ENCODE results near the gene ARL16. TPM values are rescaled to one million over a fixed set of nuclear protein-coding genes. Genes with fewer than 3 reads are reported as not detected.

Gene ARL16
- total and polyA plus RNA-seq, 2 of the 4 experiments (the other 2 are of a cell fraction) = 51.1 to 77.9 TPM

DNA sequence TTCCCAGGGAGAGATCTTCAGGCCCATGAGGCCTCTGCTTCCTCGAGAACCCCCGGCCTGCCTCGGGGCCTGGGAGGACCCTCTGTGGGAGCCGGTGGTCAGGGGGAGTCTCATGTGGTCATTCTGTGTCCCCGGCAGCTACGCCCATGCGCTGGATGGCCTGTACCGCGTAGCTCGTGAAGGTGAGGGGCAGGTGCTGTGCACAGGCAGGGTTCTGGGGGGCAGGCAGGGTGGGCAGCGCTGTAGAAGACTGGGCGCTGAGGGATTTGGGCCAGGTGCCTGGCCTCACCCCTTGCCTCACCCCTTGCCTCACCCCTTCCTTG, 33.0 kb upstream of the ARL16 start:
- Histone ChIP-seq H3K23ac (ENCODE audit: low read depth, low read length) (no peak overlapping the region), H3K4me2 (ENCODE audit: low read depth, low read length) (no peak overlapping the region), H3K79me1 (ENCODE audit: low read depth in 1 of 2, low read length in 2 of 2) (peaks cover 14 to 21% of the 10 kb centered on the region in 2 experiments), H3K9ac (ENCODE audit: low read depth, low read length) (no peak overlapping the region), H3K14ac (replicated peaks; ENCODE audit: low read depth, low read length) (no peak overlapping the region), H3K4me3 (ENCODE audit: insufficient read depth, low read depth, low read length) (no peak overlapping the region), H3K4ac (ENCODE audit: low read depth, low read length) (no peak overlapping the region), H4K91ac (ENCODE audit: insufficient read depth, low read depth, low read length) (no peak overlapping the region), H2BK20ac (ENCODE audit: low read depth, low read length) (no peak overlapping the region), H3K4me1 (ENCODE audit: control insufficient read depth, insufficient read depth, low read length) (peaks cover 7% of the 10 kb centered on the region), H4K8ac (ENCODE audit: low read depth in 2 of 2, low read length in 2 of 2) (no peak overlapping the region), H2BK15ac (ENCODE audit: low read depth, low read length) (no peak overlapping the region), H3K56ac (ENCODE audit: extremely low read depth, insufficient read depth, low read length) (no peak overlapping the region), H4K20me1 (ENCODE audit: insufficient read depth, low read length) (no peaks in the 10 kb centered on the region; the same call in 1 of the 2 replicates), H3K27ac (ENCODE audit: insufficient read depth, low read length) (no peak overlapping the region), H3K9me3 (ENCODE audit: control insufficient read depth, insufficient read depth, low read length) (no peaks in the 10 kb centered on the region), H2BK120ac (ENCODE audit: low read depth, low read length) (no peak overlapping the region), H3K18ac (ENCODE audit: low read depth, low read length) (no peak overlapping the region), H2AK5ac (ENCODE audit: low read depth, low read length) (no peak overlapping the region), H3K27me3 (ENCODE audit: control insufficient read depth, insufficient read depth, low read length) (no peaks in the 10 kb centered on the region), H3K36me3 (ENCODE audit: control insufficient read depth, insufficient read depth, low read length) (peaks cover 2% of the 10 kb centered on the region; the same call in 1 of the 2 replicates), H2AK9ac (replicated peaks; ENCODE audit: low read depth, low read length, poor library complexity) (no peak overlapping the region), H2AFZ (replicated peaks; ENCODE audit: low read length, poor library complexity) (no peak overlapping the region), H3K9me1 (ENCODE audit: insufficient read depth, low read length) (no peaks in the 10 kb centered on the region), H2BK5ac (ENCODE audit: low read depth, low read length, poor library complexity, severe bottlenecking) (no peak overlapping the region), H4K5ac (ENCODE audit: low read depth, low read length) (no peak overlapping the region)
- ChIA-PET POLR2A (ENCODE audit: unreplicated experiment) (interaction anchor here (0.6 to 1.0 kb wide), 2 partner anchors 14 to 151 kb away, joined by 4 to 12 read pairs; no protein-coding TSS in a partner anchor), CTCF (no interaction called here)
- ATAC-seq (ENCODE audit: low read depth) (no peak), DNase-seq (no peak)
- in situ Hi-C loops (cut with MboI; ENCODE audit: low sequenced_read_pairs) = no loop called here
- dilution Hi-C loops (cut with HindIII; ENCODE audit: low sequenced_read_pairs, unreplicated experiment) = no loop called here
- TF ChIP-seq MAFK (IDR thresholded peaks at IDR 0.05; ENCODE audit: low read depth, low read length) (no peak), ELK1 (IDR thresholded peaks at IDR 0.05; ENCODE audit: borderline replicate concordance, low read depth, low read length) (no peak), CTCF (conservative IDR thresholded peaks at IDR 0.05; ENCODE audit: low read depth, low read length) (no peak), NFE2L2 (IDR thresholded peaks at IDR 0.05; ENCODE audit: low read depth, low read length) (no peak), FOS (IDR thresholded peaks at IDR 0.05; ENCODE audit: low read depth, low read length) (no peak), CEBPB (IDR thresholded peaks at IDR 0.05; ENCODE audit: low read depth, low read length) (no peak), MXI1 (IDR thresholded peaks at IDR 0.05; ENCODE audit: borderline replicate concordance, low read depth, low read length) (no peak), POLR2A (IDR thresholded peaks at IDR 0.05; ENCODE audit: low read depth, low read length) (no peak), MAZ (IDR thresholded peaks at IDR 0.05; ENCODE audit: borderline replicate concordance, low read depth, low read length) (no peak), RFX5 (IDR thresholded peaks at IDR 0.05; ENCODE audit: low read depth, low read length) (no peak), RAD21 (IDR thresholded peaks at IDR 0.05; ENCODE audit: low read length) (no peak), SMC3 (IDR thresholded peaks at IDR 0.05; ENCODE audit: low read depth, low read length) (no peak), BHLHE40 (IDR thresholded peaks at IDR 0.05; ENCODE audit: low read depth, low read length) (no peak), RCOR1 (IDR thresholded peaks at IDR 0.05; ENCODE audit: insufficient replicate concordance, low read length) (no peak), CHD1 (IDR thresholded peaks at IDR 0.05; ENCODE audit: low read depth, low read length) (no peak)
- TF ChIP-seq, protein P1, sequence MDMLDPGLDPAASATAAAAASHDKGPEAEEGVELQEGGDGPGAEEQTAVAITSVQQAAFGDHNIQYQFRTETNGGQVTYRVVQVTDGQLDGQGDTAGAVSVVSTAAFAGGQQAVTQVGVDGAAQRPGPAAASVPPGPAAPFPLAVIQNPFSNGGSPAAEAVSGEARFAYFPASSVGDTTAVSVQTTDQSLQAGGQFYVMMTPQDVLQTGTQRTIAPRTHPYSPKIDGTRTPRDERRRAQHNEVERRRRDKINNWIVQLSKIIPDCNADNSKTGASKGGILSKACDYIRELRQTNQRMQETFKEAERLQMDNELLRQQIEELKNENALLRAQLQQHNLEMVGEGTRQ (IDR thresholded peaks at IDR 0.05; ENCODE audit: low read depth, low read length) = no peak
- no TSS peak for BruUV-seq (replicated peaks)
- 92% methylated on average over 10 of the region's 12 CpGs; no CpG with 5 or more reads in 1 of the 2 experiments for WGBS, 2 experiments (ENCODE audit: extremely low coverage in 2 of 2, insufficient read length in 1 of 2)
- intact Hi-C loops (cut with micrococcal nuclease) = no loop called here

Measured in IMR-90 (cell line).